HG03521 (cell line): Measurements from ENCODE around the gene CARMIL3.
A peak's percentile ranks its signal among the peaks of the same experiment; 100 is the strongest.

Source experiments
- ATAC-seq: cut with Tn5 transposase; IDR thresholded peaks from one replicate; pipeline ENCODE4 v1.9.1; 2021; ENCODE audit warnings: mild to moderate bottlenecking, moderate library complexity; ENCODE audit not compliant: unreplicated experiment

Gene CARMIL3

DNA sequence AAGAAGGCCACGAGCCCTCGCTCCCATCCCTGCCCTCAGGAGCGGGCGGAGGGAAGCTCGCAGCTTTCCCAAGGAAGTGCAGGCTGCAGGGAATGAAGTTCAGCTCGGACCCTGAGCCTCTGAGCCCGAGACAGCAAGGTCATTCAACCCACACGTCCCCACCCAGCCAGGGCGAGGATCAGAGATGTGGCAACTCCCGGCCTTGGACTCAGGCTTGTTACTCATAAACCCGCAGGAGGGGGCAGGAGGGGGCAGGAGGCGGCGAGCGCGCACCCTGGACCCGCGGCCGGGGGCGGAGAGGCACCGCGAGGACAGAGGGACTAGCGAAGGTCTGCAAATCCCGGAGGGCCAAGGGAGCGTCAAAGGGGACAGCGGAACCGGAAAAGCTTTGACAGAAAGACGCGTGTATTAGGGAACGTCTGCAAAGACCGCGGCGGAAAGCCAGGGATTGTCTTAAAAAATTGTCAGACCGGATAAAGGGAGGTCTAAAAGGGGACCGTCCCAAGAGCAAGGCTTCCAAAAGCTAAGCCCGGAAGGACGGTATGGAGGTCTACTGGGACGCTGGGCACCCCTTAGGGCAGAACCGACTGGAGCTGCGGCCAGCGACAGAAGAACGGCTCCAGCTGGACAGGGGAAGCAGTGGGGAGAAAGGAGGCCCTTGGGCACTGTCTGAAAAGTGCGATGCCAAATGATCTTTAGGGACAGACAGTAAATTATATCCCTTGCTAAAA, 62.2 kb downstream of the CARMIL3 start:
- ATAC-seq = peak; percentile 16

DNA sequence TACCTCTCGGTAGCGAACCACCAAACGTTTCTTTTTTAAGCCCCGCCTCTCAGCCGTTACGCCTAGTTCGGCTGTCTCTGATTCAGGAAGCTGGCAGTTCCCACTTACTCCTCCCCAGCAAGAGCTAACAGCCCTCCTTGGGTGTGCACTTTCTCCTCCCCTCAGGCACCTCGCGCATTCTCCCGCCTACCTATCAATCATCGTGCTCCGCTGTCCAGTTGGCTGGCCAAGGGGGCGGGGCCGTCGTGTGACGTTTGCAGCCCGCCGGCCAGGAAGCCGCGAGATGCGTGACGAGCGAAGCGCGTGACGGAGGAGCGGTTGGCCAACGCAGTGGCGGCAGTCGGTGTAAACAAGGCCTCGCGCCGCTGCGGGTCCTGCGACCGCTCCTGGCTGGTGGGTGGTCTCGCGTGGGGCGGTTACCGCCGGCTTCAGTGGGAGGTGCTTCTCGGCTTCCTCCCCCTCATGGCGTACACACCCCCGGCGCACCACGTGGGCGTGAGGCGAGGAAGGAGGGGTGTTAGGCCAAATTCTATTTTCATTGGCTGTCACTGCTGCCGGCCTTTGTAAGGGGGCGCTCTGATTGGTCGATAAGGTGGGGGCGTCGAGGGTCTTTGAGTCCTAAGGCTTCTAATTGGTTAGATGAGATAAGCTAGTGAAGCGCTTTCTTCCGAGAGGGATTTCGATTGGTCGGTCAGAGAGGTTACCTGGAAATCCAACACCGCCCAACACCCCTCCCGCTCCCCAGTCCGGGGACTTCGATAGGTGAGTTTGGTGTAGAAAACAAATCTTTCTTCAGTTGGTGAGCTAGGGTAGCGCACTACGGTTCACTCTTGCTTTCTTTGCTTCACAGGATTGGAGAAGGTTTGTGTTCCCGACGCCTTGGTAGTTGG, 63.0 kb downstream of the CARMIL3 start, which contains the start of the genes DCAF11 and NRL:
DCAF11 (plus strand) TSS at position 246 of the 890 bp plus-strand sequence. CDS start 818 bp downstream, outside the sequence.
NRL (minus strand) TSS at position 418 of the 890 bp plus-strand sequence. CDS start 32,101 bp downstream, outside the sequence.
- peak; percentile 78 for ATAC-seq

DNA sequence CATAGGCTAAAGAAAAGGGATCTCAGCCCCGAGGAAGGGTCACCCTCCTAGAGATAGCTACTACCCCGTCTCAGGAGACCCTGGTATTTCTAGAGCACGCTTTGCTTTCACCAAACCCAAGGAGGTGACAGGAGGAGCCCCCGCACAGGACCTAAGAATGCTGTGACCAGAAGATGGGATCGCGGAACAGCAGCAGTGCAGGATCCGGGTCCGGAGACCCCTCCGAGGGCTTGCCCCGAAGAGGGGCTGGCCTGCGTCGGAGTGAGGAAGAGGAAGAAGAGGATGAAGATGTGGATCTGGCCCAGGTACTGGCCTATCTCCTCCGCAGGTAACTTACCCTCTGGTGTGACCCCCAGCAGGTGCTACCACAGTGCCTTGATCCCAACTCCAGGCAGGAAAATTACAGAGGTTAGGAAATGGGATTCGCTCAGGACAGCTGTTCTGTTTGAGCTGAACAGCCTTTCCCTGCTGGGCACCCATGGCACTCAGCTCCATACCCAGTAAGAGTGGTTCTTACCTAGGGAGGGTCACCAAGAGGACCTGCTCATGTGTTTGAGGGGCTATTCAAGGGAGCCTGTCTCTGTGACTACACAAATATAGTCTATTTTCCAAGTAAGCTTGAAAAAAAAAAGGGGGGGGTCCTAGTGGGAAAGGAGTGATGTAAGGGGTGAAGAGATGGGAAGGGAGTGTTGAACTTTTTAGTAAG, 63.8 kb downstream of the CARMIL3 start:
- no peak for ATAC-seq

DNA sequence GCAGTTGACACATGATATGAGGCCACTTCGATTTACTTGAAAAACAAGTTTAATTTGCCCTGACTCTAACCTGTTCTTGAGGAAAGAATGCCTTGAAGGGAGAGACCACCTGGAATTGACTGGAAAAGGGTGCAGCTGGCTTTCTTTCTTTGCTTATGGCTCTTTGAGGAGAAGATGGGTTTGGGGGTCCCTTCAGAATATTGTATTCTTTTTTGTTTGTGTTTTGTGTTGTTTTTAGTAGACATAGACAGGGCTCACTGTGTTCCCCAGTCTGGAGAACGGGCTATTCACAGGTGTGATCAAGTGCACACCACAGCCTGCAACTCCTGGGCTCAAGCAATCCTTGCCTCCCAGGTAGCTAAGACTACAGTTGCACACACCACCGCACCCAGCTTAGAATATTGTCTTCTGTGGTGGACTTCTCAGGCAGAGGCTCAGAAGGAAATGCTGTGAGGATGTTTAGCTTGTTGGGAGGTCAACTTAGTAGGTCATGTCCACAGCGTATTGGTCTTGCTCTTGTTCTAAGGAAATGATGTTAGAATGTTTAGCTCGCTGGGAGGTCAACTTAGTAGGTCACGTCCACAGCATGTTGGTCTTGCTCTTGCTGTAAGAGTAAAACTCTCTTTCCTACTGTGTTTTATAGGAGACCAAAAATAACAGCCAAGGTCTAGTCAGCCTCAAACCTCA, 64.5 kb downstream of the CARMIL3 start:
- ATAC-seq = no peak

DNA sequence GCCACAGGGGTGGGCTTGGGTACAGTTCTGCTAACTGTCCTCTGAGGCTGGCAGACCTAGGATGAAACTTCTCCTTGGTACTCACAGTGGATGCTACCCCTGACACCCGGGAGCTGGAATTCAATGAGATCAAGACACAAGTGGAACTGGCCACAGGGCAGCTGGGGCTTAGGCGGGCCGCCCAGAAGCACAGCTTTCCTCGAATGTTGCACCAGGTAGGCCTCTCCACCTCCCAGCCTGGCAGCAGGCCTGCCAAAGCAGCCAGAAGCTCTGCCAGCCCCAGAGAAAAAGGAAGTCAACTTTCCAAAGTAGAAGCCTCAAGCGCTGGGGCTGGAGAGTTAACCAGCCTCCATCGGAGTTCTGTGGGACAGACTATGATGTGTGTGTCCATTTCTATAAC, 65.4 kb downstream of the CARMIL3 start:
- no peak for ATAC-seq
